ENCODE data around the gene NUDT19.
"Not testable (repeated sequence)": the region's sequence is repeated elsewhere in the genome, so short reads cannot be mapped to it uniquely, and the experiment has no call there.

The NUDT19 gene

GRCh38 chr19:32651729-32652140 lies 39.9 kb upstream of the NUDT19 start:
- no peak for TF ChIP-seq EZH2phosphoT487 (IDR thresholded peaks at IDR 0.05; ENCODE audit: borderline replicate concordance)
- no peak for TF ChIP-seq CTCF (conservative IDR thresholded peaks at IDR 0.05; ENCODE audit: low read length)
- no peaks in the 10 kb centered on the region for H3K9me2 ChIP-seq (replicated peaks; ENCODE audit: low read depth, low read length)
- no peaks in the 10 kb centered on the region for H3K27me3 ChIP-seq (ENCODE audit: insufficient read depth, low read length, poor library complexity, severe bottlenecking)
- peaks cover 89% of the 10 kb centered on the region; the same call in 1 of the 2 replicates for H3K36me3 ChIP-seq (ENCODE audit: insufficient read depth, low read length)
- no peaks in the 10 kb centered on the region for H3F3A ChIP-seq (ENCODE audit: low read depth)
- H4K20me1 ChIP-seq (ENCODE audit: insufficient read depth, low read length, poor library complexity, severe bottlenecking), result peaks cover 47% of the 10 kb centered on the region
- H3K4me1 ChIP-seq (ENCODE audit: insufficient read depth, low read length, poor library complexity, severe bottlenecking), result no peaks in the 10 kb centered on the region
- no peak overlapping the region for H3K4me2 ChIP-seq (ENCODE audit: low read depth, low read length, poor library complexity, severe bottlenecking)
- no peak overlapping the region for H2AFZ ChIP-seq (ENCODE audit: low read length)
- peaks cover 43% of the 10 kb centered on the region for H3K79me2 ChIP-seq (ENCODE audit: insufficient read depth, low read length)
- no peak overlapping the region for H3K9ac ChIP-seq (ENCODE audit: low read depth, low read length, poor library complexity, severe bottlenecking)
- no peaks in the 10 kb centered on the region for H3K9me3 ChIP-seq (ENCODE audit: insufficient read depth, low read depth, low read length)
- no peak overlapping the region for H3K4me3 ChIP-seq (ENCODE audit: low read length, poor library complexity, severe bottlenecking)

GRCh38 chr19:32652331-32652730 lies 39.3 kb upstream of the NUDT19 start:
- Histone ChIP-seq H4K20me1 (ENCODE audit: insufficient read depth, low read length, poor library complexity, severe bottlenecking) (peaks cover 47% of the 10 kb centered on the region), H3K36me3 (ENCODE audit: insufficient read depth, low read length) (peaks cover 87% of the 10 kb centered on the region; the same call in 1 of the 2 replicates), H3K79me2 (ENCODE audit: insufficient read depth, low read length) (peaks cover 47% of the 10 kb centered on the region)
- H3K27me3 ChIP-seq (ENCODE audit: insufficient read depth, low read length, poor library complexity, severe bottlenecking); H3F3A ChIP-seq (ENCODE audit: low read depth); H3K9me2 ChIP-seq (replicated peaks; ENCODE audit: low read depth, low read length); H2AFZ ChIP-seq (ENCODE audit: low read length); H3K4me2 ChIP-seq (ENCODE audit: low read depth, low read length, poor library complexity, severe bottlenecking); H3K9me3 ChIP-seq (ENCODE audit: insufficient read depth, low read depth, low read length); H3K9ac ChIP-seq (ENCODE audit: low read depth, low read length, poor library complexity, severe bottlenecking); H3K4me1 ChIP-seq (ENCODE audit: insufficient read depth, low read length, poor library complexity, severe bottlenecking); H3K4me3 ChIP-seq (ENCODE audit: low read length, poor library complexity, severe bottlenecking): not testable (repeated sequence)

- no peaks in the 10 kb centered on the region for H3K27me3 ChIP-seq (ENCODE audit: insufficient read depth, low read length, poor library complexity, severe bottlenecking)
- H3K4me2 ChIP-seq (ENCODE audit: low read depth, low read length, poor library complexity, severe bottlenecking), result no peak overlapping the region
- peaks cover 53% of the 10 kb centered on the region for H3K79me2 ChIP-seq (ENCODE audit: insufficient read depth, low read length)
- H3K36me3 ChIP-seq (ENCODE audit: insufficient read depth, low read length), result peaks cover 86% of the 10 kb centered on the region; the same call in 1 of the 2 replicates
- H3F3A ChIP-seq (ENCODE audit: low read depth), result no peaks in the 10 kb centered on the region
- no peaks in the 10 kb centered on the region for H3K9me2 ChIP-seq (replicated peaks; ENCODE audit: low read depth, low read length)
- H4K20me1 ChIP-seq (ENCODE audit: insufficient read depth, low read length, poor library complexity, severe bottlenecking), result peaks cover 48% of the 10 kb centered on the region
- H3K4me1 ChIP-seq (ENCODE audit: insufficient read depth, low read length, poor library complexity, severe bottlenecking), result no peaks in the 10 kb centered on the region
- no peak overlapping the region for H2AFZ ChIP-seq (ENCODE audit: low read length)
- no peaks in the 10 kb centered on the region for H3K9me3 ChIP-seq (ENCODE audit: insufficient read depth, low read depth, low read length)
- no peak overlapping the region for H3K4me3 ChIP-seq (ENCODE audit: low read length, poor library complexity, severe bottlenecking)
- TF ChIP-seq EZH2phosphoT487 (IDR thresholded peaks at IDR 0.05; ENCODE audit: borderline replicate concordance), result no peak
- TF ChIP-seq CTCF (conservative IDR thresholded peaks at IDR 0.05; ENCODE audit: low read length), result no peak
- no peak overlapping the region for H3K9ac ChIP-seq (ENCODE audit: low read depth, low read length, poor library complexity, severe bottlenecking)
These were observed 38.6 kb upstream of the NUDT19 start for GRCh38 chr19:32652894-32653598.

- Histone ChIP-seq H3K4me1 (ENCODE audit: insufficient read depth, low read length, poor library complexity, severe bottlenecking) (no peaks in the 10 kb centered on the region), H4K20me1 (ENCODE audit: insufficient read depth, low read length, poor library complexity, severe bottlenecking) (peaks cover 53% of the 10 kb centered on the region), H3K9me2 (replicated peaks; ENCODE audit: low read depth, low read length) (no peaks in the 10 kb centered on the region), H3K4me3 (ENCODE audit: low read length, poor library complexity, severe bottlenecking) (no peak overlapping the region), H3K9me3 (ENCODE audit: insufficient read depth, low read depth, low read length) (no peaks in the 10 kb centered on the region), H3K4me2 (ENCODE audit: low read depth, low read length, poor library complexity, severe bottlenecking) (no peak overlapping the region), H2AFZ (ENCODE audit: low read length) (no peak overlapping the region), H3K9ac (ENCODE audit: low read depth, low read length, poor library complexity, severe bottlenecking) (no peak overlapping the region), H3K27me3 (ENCODE audit: insufficient read depth, low read length, poor library complexity, severe bottlenecking) (no peaks in the 10 kb centered on the region), H3K79me2 (ENCODE audit: insufficient read depth, low read length) (peaks cover 58% of the 10 kb centered on the region), H3F3A (ENCODE audit: low read depth) (no peaks in the 10 kb centered on the region), H3K36me3 (ENCODE audit: insufficient read depth, low read length) (peaks cover 86% of the 10 kb centered on the region; the same call in 1 of the 2 replicates)
- no peak for TF ChIP-seq CTCF (conservative IDR thresholded peaks at IDR 0.05; ENCODE audit: low read length)
- no peak for TF ChIP-seq EZH2phosphoT487 (IDR thresholded peaks at IDR 0.05; ENCODE audit: borderline replicate concordance)
These were observed 38.1 kb upstream of the NUDT19 start for GRCh38 chr19:32653599-32653915.

GRCh38 chr19:32656379-32656778 lies 35.2 kb upstream of the NUDT19 start:
- H3K9me3 ChIP-seq (ENCODE audit: insufficient read depth, low read depth, low read length); H3K9me2 ChIP-seq (replicated peaks; ENCODE audit: low read depth, low read length); H2AFZ ChIP-seq (ENCODE audit: low read length); H3K4me2 ChIP-seq (ENCODE audit: low read depth, low read length, poor library complexity, severe bottlenecking); H3F3A ChIP-seq (ENCODE audit: low read depth); H3K4me3 ChIP-seq (ENCODE audit: low read length, poor library complexity, severe bottlenecking); H3K27me3 ChIP-seq (ENCODE audit: insufficient read depth, low read length, poor library complexity, severe bottlenecking); H3K9ac ChIP-seq (ENCODE audit: low read depth, low read length, poor library complexity, severe bottlenecking); H3K4me1 ChIP-seq (ENCODE audit: insufficient read depth, low read length, poor library complexity, severe bottlenecking): not testable (repeated sequence)
- H4K20me1 ChIP-seq (ENCODE audit: insufficient read depth, low read length, poor library complexity, severe bottlenecking), result peaks cover 67% of the 10 kb centered on the region
- peaks cover 78% of the 10 kb centered on the region for H3K79me2 ChIP-seq (ENCODE audit: insufficient read depth, low read length)
- H3K36me3 ChIP-seq (ENCODE audit: insufficient read depth, low read length), result peaks cover 77% of the 10 kb centered on the region; the same call in 1 of the 2 replicates
